Activated CD4-positive, alpha-beta T cell treated with anti-CD3 and anti-CD28 coated beads, Interleukin-10, Interleukin-2, amounts not matched to agents 100 ng/mL and 50 ng/mL, durations not matched to agents 16 hours and 8 hours (primary cell): ENCODE results near the gene CPNE4.
"Not testable (repeated sequence)": the region's sequence is repeated elsewhere in the genome, so short reads cannot be mapped to it uniquely, and the experiment has no call there.

Source experiments
- DNase-seq: peaks from one replicate; pipeline ENCODE4 v3.0.0-alpha.2; 2020

Gene CPNE4

GRCh38 chr3:131957511-131957910 is 77.3 kb downstream of the CPNE4 start:
- DNase-seq = no peak

DNA sequence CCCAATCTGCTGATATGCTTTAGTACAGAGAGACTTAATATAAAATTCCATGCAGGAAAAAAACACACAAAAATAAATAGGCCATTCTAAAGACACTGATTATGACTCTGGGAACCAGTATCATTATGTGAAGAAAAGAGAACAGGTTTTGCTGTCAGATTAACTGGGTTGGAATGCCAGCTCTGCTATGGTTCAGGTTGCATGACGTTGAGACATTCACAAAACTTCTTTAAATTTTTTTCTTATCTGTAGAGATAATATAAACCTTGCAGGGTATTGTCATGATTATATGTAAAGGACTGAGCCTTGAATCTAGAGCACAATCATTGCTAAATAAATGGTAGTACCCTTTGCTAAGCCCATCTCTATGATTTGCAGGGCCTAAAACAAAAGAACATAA is 86.0 kb downstream of the CPNE4 start:
- DNase-seq = no peak

DNA sequence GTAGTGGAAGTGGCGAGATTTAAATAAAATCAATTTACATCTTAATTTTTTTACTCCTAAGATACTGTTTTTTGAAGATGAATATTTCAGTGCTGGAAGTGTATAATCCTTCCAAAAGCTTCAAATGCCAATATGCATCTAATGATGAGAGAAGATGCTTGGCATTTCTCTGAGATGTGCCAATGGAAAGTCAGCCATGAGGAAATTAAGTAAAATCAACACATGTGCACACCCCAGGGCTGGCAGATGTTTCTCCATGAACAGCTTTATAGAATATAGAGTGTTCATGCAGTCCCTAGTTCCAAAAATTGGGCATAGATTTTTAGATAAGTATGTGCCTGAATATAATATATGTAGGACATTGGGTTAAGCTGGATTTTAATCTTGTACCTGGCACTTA is 90.1 kb downstream of the CPNE4 start:
- DNase-seq = no peak

DNA sequence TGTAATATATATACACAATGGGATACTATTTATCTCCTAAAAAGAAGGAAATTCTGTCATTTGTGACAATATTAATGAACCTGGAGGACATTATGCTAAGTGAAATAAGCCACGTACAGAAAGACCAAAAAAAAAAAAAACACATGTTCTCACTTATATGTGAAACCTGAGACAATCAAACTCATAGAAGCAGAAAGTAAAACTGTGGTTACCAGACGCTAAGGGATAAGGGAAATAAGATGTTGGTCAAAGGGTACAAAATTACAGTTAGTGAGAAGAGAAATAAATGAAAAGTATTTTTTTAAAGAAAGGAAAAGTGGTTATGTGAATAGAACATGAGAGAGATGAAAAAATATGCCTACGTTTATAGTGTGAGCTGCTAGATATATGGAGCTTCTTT is 101.1 kb downstream of the CPNE4 start:
- no peak for DNase-seq

- no peak for DNase-seq
Observed at GRCh38 chr3:131928593-131928992, 106.2 kb downstream of the CPNE4 start.

- DNase-seq = no peak
Observed at GRCh38 chr3:131925571-131925970, 109.2 kb downstream of the CPNE4 start.

- no peak for DNase-seq
Observed at GRCh38 chr3:131922356-131922755, 112.5 kb downstream of the CPNE4 start.

DNA sequence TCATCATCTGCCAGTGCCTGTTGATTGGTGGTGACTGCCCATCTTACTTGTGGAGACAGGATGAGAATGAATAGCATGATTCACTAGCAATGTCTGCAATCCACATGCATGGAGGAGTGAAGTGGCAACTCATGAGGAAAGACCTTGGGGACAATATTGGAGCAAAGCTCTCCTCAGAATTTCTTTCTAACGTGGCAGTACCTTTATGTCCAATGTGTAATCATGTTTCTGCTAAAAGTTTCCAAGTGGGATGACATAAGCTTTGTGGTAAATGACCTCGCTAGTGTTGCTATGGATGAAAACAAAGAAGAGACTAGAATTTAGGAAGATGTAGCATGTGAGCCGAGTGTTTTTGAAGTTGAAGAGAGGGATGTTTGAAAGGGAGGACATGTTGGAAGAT is 117.8 kb downstream of the CPNE4 start:
- DNase-seq = no peak

DNA sequence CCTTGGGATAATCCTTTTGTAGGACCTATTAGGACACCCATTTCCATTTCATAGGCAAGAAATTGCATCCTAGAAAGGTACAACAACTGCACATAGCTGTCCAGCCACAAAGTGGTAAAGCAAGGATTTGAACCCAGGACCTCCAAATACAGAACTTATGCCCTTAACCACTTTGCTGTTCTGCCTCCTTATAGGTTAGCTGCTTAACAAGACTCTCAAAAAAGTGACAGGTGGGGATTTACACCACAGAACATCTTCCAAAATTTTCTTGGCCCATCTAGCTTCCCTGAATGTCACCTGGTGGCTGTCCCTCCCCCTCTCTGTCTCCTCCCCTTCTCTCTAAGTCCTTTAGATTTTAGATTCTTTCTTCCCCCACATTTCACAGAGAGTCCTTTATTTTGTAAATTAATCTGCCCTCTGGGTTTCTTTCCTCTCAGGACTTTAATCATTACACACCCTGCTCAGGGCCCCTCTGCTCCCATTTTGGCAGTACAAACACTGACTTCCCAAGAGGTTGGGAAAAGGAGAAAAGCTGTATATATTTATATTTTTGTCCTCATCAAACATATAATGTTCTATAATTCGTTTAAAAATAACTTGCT is 120.6 kb downstream of the CPNE4 start:
- no peak for DNase-seq

DNA sequence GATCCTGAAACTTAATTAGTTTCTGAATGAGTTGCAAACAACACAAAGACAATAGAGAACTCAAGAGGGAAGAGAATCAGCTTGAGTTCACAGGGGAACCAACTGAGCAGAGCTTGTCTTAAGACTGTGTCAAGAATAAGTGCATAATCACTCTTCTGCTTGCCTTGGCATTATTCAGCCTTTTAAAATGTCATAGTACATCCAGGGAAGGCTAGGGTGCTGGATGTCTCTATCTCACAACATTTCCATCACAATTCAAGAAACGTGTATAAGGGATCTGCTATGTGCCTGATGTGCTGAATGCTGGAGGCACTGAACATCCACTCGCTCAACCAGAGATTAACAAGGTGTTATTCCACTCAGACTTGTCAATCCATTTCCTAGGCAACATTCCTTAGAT is 122.6 kb downstream of the CPNE4 start:
- DNase-seq = no peak

GRCh38 chr3:131907796-131908195 is 127.0 kb downstream of the CPNE4 start:
- no peak for DNase-seq

- DNase-seq = no peak
Observed at GRCh38 chr3:131903988-131904415, 130.8 kb downstream of the CPNE4 start.

DNA sequence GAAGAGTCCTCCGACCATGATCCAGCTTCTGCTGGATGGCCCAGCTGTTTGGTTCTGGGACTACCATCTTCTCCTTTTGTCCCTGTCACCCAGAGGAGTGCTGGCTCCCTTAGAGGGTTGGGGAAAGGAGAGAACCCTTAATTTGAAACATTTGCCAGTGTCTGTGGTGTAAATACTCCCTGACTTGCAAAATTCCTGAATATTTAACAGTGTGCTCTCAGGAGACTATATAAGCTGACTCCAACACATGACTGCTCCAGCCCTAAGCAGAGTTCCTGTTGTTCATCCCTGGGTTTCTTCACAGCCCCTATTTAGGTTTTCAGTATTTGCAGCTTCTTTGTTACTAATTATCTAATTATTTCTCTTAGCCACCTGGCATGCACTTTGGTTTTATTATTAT is 133.1 kb downstream of the CPNE4 start:
- no peak for DNase-seq

GRCh38 chr3:131900891-131901290 is 133.9 kb downstream of the CPNE4 start:
- DNase-seq = no peak

DNA sequence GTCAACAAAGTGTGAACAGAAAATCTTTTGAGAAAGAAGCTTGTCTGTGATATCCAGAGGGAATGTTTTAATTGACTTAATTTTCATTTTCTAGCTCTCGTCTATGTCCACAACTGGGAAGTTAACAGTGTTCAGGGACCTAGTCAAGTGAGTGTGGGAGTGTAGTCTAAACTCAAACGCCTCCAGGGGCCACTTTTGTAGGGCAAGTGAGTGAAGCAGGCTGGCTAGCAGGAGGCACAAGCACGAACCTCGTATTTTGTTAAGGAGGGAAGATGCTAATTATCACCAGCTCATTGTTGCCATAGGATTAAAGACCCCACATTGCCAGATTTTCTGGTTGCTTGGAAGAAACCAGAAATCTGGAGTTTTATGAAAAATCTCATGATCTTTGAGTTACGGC is 135.8 kb downstream of the CPNE4 start:
- no peak for DNase-seq

DNA sequence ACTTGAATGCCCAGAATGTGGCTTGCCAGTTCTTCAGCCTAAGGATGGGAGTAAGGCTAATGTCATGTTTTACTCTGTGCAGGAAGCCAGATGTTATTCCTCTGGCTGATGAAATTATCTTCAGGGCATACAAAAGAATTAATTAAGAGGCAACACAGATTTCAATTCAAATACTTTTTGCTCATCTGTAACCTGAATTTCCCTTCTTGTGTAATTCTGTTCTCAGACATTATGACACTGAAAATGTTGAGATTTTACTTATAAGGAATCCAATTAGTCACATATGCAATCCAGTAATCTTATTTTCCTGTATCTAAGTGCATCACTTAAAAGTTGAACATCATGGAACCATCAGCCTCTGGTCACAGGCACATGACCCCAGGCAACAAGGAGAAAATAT is 136.5 kb downstream of the CPNE4 start:
- no peak for DNase-seq

GRCh38 chr3:131896285-131896684 is 138.5 kb downstream of the CPNE4 start:
- no peak for DNase-seq

DNA sequence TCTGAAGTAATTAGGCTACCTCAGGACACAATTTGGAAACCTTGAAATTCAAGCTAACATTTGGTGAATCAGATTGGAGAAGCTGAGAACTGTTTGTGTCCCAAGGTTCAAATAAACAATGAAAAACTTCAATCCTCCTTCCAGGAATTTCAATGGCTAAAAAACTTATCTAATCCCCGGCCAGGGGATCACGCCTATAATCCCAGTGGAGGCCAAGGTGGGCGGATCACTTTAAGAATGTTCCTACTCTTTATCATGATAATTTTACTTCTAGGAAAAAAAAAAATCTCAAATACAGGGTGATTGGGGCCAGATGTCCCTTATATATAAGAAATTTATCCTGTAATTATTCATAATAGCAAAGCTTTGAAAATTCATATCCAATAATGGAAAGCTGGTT is 139.0 kb downstream of the CPNE4 start:
- no peak for DNase-seq

DNA sequence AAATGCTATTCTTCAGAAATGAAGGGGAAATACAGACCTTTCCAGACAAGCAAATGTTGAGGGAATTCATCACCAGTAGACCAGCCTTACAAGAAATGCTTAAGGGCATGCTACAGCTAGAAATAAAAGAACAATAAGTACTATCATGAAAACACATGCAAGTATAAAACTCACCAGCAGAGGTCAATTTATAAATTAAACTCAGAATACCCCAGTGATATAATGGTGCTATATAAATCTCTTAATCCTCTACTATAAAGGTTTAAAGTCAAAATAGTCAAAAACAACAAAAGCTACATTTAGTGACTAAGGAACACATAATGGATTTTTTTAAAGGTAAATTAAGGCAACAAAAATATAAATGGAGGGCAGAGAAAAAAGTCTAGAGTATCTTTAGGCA is 142.5 kb downstream of the CPNE4 start:
- no peak for DNase-seq

- not testable (repeated sequence) for DNase-seq
Observed at GRCh38 chr3:131885871-131886270, 148.9 kb downstream of the CPNE4 start.

DNA sequence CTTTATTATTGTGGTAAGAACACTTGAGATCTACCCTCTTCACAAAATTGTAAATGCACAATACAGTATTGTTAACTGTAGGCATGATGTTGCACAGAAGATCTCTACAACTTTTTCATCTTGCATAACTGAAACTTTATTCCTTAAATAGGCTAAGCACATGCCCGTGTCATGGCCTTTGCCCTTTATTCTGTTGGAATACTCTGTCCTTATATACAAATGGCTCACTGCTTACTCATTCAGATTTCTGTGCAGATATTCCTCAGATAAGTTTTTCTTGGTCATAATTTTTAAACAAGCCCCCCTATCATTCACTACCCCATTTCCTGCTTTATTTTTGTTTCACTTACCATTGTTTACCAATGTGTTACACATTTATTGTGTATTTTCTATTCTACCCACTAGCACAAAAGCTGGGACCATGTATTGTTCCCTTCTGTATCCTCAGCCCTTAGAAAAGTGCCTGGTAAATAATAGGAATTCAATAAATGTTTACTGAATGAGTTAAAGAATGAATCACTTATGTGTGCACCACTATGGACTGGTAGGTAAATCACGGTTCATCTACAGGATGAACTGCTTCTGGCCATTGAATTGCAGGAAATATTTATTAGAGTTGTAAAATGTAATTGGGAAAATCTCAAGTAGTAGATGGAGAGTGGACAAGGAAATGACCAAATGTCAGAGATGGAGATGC is 151.0 kb downstream of the CPNE4 start:
- DNase-seq = no peak

DNA sequence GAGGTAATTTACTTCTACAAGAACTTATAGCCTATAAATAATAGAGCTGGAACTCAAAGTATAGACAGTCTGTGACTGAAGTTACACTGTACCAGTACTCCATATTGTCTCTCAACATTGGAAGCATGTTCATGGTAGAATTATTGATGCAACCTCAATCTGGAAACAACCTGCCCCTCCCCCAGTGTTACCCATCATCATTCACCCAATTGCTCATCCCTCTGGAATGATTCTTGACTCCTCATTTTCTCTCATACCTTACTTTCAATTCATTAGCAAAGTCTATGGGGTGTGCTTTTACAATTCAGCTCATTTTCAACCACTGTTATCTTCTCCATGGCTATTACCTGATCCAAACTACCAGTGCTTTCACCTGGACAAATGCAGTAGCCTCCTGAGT is 151.7 kb downstream of the CPNE4 start:
- DNase-seq = no peak

- DNase-seq = no peak
Observed at GRCh38 chr3:131881777-131882176, 153.0 kb downstream of the CPNE4 start.

DNA sequence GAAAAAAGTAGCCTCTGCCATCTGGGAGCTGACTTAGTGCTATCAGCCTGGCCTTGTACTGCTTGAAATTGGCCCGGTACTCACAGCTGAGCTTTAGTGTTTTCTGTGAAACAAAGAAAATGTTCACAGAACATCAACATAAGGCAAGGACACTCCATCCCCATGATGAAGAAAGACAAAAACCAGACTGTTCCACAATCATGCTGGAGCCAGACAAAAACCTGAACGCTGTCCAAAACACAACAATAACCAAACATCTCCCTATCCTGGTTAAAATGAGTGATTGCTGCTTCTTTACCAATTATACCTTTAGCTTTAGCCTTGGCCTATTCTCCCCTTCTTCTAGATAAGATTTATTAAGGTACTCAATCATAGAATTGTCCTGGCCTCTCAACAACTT is 153.9 kb downstream of the CPNE4 start:
- DNase-seq = no peak

GRCh38 chr3:131868203-131868602 is 166.6 kb downstream of the CPNE4 start:
- no peak for DNase-seq
